Parathyroid adenoma (tissue), 2 donors: ENCODE results near the gene TENM4.
"Not testable (repeated sequence)": the region's sequence is repeated elsewhere in the genome, so short reads cannot be mapped to it uniquely, and the experiment has no call there.

Experiments used
- H2AFZ ChIP-seq: fragments of 300-600 bp; sonication (generic); one replicate; pipeline ENCODE4 v1.7.0; 2017; ENCODE audit warnings: antibody characterized with exemption, mild to moderate bottlenecking
- H3K27ac ChIP-seq: fragments of 300-600 bp; sonication (generic); one replicate; pipeline ENCODE4 v1.7.0; 2017
- H3K27me3 ChIP-seq: fragments of 300-600 bp; sonication (generic); one replicate; pipeline ENCODE4 v1.7.0; 2017; ENCODE audit warnings: low read length; ENCODE audit not compliant: control insufficient read depth, insufficient read depth
- H3K36me3 ChIP-seq: fragments of 300-600 bp; sonication (generic); one replicate; pipeline ENCODE4 v1.7.0; 2017; ENCODE audit warnings: low read length; ENCODE audit not compliant: control insufficient read depth, insufficient read depth
- H3K4me1 ChIP-seq: fragments of 300-600 bp; sonication (generic); one replicate; pipeline ENCODE4 v1.7.0; 2017; ENCODE audit warnings: control low read depth
- H3K4me2 ChIP-seq: fragments of 300-600 bp; sonication (generic); one replicate; pipeline ENCODE4 v1.7.0; 2017; ENCODE audit warnings: low read length
- H3K4me3 ChIP-seq: fragments of 300-600 bp; sonication (generic); one replicate; pipeline ENCODE4 v1.7.0; 2017; ENCODE audit warnings: low read depth, low read length
- H3K79me2 ChIP-seq: fragments of 300-600 bp; sonication (generic); one replicate; pipeline ENCODE4 v1.7.0; 2017; ENCODE audit warnings: control low read depth
- H3K9ac ChIP-seq: fragments of 300-600 bp; sonication (generic); one replicate; pipeline ENCODE4 v1.7.0; 2017; ENCODE audit warnings: mild to moderate bottlenecking
- H3K9me3 ChIP-seq: fragments of 300-600 bp; sonication (generic); one replicate; pipeline ENCODE4 v1.7.0; 2017; ENCODE audit warnings: low read length; ENCODE audit not compliant: control insufficient read depth
- CTCF ChIP-seq: fragments of 300-600 bp; sonication (generic); IDR thresholded peaks from one replicate; pipeline ENCODE4 v1.7.0; 2017; ENCODE audit warnings: antibody characterized with exemption, mild to moderate bottlenecking
- donor health status: primary hyperparathyroidism.

TENM4 gene

DNA sequence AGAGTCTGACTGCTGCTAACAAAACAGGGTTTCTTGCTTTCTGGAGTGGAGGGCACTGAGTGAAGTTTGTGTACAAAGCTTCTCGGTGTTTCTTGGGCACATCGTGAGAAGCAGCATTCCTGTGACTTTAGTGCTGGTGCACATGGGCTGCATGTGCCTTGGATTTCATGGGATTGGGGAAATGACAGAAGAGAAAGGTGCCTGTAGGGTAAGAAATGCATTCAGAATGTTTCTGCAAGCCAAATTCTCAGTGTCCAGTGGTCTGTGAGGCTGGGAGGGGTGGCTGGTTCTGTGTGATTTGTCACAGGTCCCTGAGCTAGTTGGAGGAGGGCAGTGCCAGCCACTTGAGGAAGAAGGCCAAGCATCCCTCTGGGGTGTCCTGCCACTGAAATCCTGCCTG lies 462.0 kb downstream of the TENM4 start:
- Histone ChIP-seq H3K4me1 (no peaks in the 10 kb centered on the region), H3K27me3 (no peaks in the 10 kb centered on the region), H3K36me3 (no peaks in the 10 kb centered on the region), H3K4me2 (no peak overlapping the region), H3K79me2 (no peaks in the 10 kb centered on the region), H3K4me3 (no peak overlapping the region), H3K9me3 (no peaks in the 10 kb centered on the region), H2AFZ (no peak overlapping the region), H3K9ac (no peak overlapping the region), H3K27ac (no peak overlapping the region)
- TF ChIP-seq CTCF: no peak

DNA sequence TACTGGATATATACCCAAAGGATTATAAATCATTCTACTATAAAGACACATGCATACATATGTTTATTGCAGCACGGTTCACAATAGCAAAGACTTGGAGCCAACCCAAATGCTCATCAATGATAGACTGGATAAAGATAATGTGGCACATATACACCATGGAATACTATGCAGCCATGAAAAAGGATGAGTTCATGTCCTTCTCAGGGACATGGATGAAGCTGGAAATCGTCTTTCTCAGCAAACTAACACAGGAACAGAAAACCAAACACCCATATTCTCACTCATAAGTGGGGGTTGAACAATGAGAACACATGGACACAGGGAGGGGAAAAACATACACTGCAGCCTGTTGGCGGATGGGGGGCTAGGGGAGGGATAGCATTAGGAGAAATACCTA lies 463.0 kb downstream of the TENM4 start:
- H3K9ac ChIP-seq, H3K4me2 ChIP-seq, H3K27ac ChIP-seq, H2AFZ ChIP-seq, H3K27me3 ChIP-seq, H3K79me2 ChIP-seq, H3K4me1 ChIP-seq, H3K36me3 ChIP-seq, H3K4me3 ChIP-seq, H3K9me3 ChIP-seq: not testable (repeated sequence)

DNA sequence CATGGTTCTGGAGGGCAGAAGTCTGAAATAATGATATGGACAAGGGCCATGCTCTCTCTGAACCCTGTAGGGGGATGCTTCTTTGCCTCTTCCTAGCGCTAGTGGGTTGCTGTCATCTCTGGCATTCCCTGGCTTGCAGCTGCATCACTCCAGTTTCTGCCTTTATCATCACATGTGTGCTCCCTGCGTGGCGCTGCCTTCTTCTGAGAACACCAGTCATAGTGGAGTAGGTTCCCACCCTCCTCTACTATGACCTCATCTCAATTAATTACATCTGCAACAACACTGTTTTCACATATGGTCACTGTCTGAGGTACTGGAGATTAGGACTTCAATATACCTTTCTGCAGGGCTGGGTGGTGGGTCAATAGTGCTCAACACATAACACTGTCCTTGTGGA lies 463.8 kb downstream of the TENM4 start:
- H3K4me3 ChIP-seq: no peak overlapping the region
- H3K9ac ChIP-seq: no peak overlapping the region
- no peaks in the 10 kb centered on the region for H3K4me1 ChIP-seq
- H3K27ac ChIP-seq: no peak overlapping the region
- H3K36me3 ChIP-seq: no peaks in the 10 kb centered on the region
- H3K4me2 ChIP-seq: no peak overlapping the region
- H3K79me2 ChIP-seq: no peaks in the 10 kb centered on the region
- H3K27me3 ChIP-seq: no peaks in the 10 kb centered on the region
- TF ChIP-seq CTCF: no peak
- no peak overlapping the region for H2AFZ ChIP-seq
- no peaks in the 10 kb centered on the region for H3K9me3 ChIP-seq

- Histone ChIP-seq H3K4me2 (no peak overlapping the region), H3K27ac (no peak overlapping the region), H3K79me2 (no peaks in the 10 kb centered on the region), H2AFZ (no peak overlapping the region), H3K9ac (no peak overlapping the region), H3K36me3 (no peaks in the 10 kb centered on the region), H3K27me3 (no peaks in the 10 kb centered on the region), H3K4me1 (no peaks in the 10 kb centered on the region), H3K9me3 (no peaks in the 10 kb centered on the region), H3K4me3 (no peak overlapping the region)
- TF ChIP-seq CTCF: no peak
Measured at GRCh38 chr11:78975081-78975480, 465.7 kb downstream of the TENM4 start.

DNA sequence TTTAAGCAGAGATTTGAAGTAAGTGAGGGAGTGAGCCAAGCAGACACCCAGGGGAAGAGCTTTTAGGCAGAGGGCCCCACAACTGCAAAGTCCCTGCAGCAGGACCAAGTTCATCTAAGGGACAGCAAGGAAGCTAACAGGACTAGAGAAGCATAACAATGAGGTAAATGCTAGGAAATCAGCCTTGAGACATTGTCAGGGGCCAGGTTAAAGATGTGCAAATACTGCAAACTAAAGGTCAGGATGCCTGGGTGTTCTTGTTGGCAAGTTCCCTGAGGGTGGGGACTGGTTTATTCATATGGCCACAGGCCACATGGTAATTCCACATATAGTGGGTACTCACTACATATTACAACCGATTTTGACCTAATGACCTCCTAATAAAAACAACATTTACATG lies 467.0 kb downstream of the TENM4 start:
- H3K9me3 ChIP-seq: no peaks in the 10 kb centered on the region
- no peak overlapping the region for H3K27ac ChIP-seq
- H3K36me3 ChIP-seq: no peaks in the 10 kb centered on the region
- H3K27me3 ChIP-seq: no peaks in the 10 kb centered on the region
- TF ChIP-seq CTCF: no peak
- no peak overlapping the region for H3K4me3 ChIP-seq
- H3K4me1 ChIP-seq: no peaks in the 10 kb centered on the region
- H3K9ac ChIP-seq: no peak overlapping the region
- H3K4me2 ChIP-seq: no peak overlapping the region
- H2AFZ ChIP-seq: no peak overlapping the region
- no peaks in the 10 kb centered on the region for H3K79me2 ChIP-seq
